Panc1 (cell line): ENCODE results near the gene SCN2A. TPM values are rescaled to one million over a fixed set of nuclear protein-coding genes. Genes with fewer than 3 reads are reported as not detected.

Experiments
- ATAC-seq: fragments of 200-7000 bp; cut with Tn5 transposase; 2 replicates; pipeline ENCODE4 v1.9.1; 2020; ENCODE audit warnings: mild to moderate bottlenecking, moderate library complexity
- BruUV-seq: library from RNA; stranded (reverse); fragments of 400-500 nt; replicated peaks from 2 replicates; lab custom pipeline; 2021; lab: Mats Ljungman, UMichigan
- CTCF ChIA-PET: fragments of 300-600 bp; sonication (Branson Sonifier 250); formaldehyde crosslinking; loops from one replicate; lab custom pipeline; 2022; ENCODE audit warnings: antibody characterized with exemption; lab: Charles Lee
- POLR2A ChIA-PET: fragments of 300-600 bp; sonication (Branson Sonifier 250); formaldehyde crosslinking; loops from one replicate; lab custom pipeline; 2022; ENCODE audit warnings: antibody characterized with exemption; lab: Charles Lee
- DNase-seq: peaks from one replicate; pipeline ENCODE4 v3.0.0-alpha.2; 2010; ENCODE audit warnings: low read depth, low spot score
- H3K27ac ChIP-seq: 2 replicates; pipeline ENCODE4 v1.5.1; 2011; ENCODE audit warnings: mild to moderate bottlenecking, low read length, inconsistent platforms
- H3K27me3 ChIP-seq: fragments of 200-500 bp; sonication (Bioruptor generic); 2 replicates; pipeline ENCODE4 v1.6.0; 2014; ENCODE audit warnings: low read length, inconsistent platforms; ENCODE audit not compliant: control insufficient read depth, insufficient read depth
- H3K36me3 ChIP-seq: fragments of 200-500 bp; sonication (Bioruptor generic); 2 replicates; pipeline ENCODE4 v1.5.1; 2014; ENCODE audit warnings: inconsistent platforms, mild to moderate bottlenecking, low read length, moderate library complexity; ENCODE audit not compliant: control insufficient read depth, insufficient read depth
- H3K4me1 ChIP-seq: 2 replicates; pipeline ENCODE4 v1.5.1; 2011; ENCODE audit warnings: inconsistent platforms, mild to moderate bottlenecking, low read length, moderate library complexity; ENCODE audit not compliant: control insufficient read depth, insufficient read depth
- H3K4me3 ChIP-seq, 2 experiments: 2 replicates each; pipeline ENCODE4 v1.5.1; 2011 to 2012; ENCODE audit warnings: low read depth in 2 of 2, low read length in 2 of 2, mild to moderate bottlenecking in 2 of 2, inconsistent platforms in 1 of 2, moderate library complexity in 1 of 2
- H3K9me3 ChIP-seq: fragments of 200-500 bp; sonication (Bioruptor generic); 2 replicates; pipeline ENCODE4 v1.5.1; 2014; ENCODE audit warnings: low read depth, mild to moderate bottlenecking, inconsistent platforms, low read length, moderate library complexity; ENCODE audit not compliant: control insufficient read depth, insufficient read depth
- CTCF ChIP-seq: fragments of 450-650 bp; IDR thresholded peaks from 2 replicates; pipeline ENCODE4 v1.5.1; 2017; ENCODE audit warnings: mild to moderate bottlenecking
- POLR2AphosphoS5 ChIP-seq: IDR thresholded peaks from 2 replicates; pipeline ENCODE4 v1.6.1; 2012; ENCODE audit warnings: mild to moderate bottlenecking, low read depth, low read length, moderate library complexity
- REST ChIP-seq, 2 experiments: IDR thresholded peaks; 2 replicates each; pipeline ENCODE4 v1.6.1; 2011 to 2012; ENCODE audit warnings: low read depth in 2 of 2, control low read depth in 1 of 2, low read length in 1 of 2, mild to moderate bottlenecking in 1 of 2, moderate library complexity in 1 of 2; ENCODE audit not compliant: insufficient read depth in 1 of 2
- SIN3A ChIP-seq: IDR thresholded peaks from 2 replicates; pipeline ENCODE4 v1.6.1; 2012; ENCODE audit warnings: low read depth, mild to moderate bottlenecking, low read length, moderate library complexity, borderline replicate concordance; ENCODE audit not compliant: insufficient read depth
- TCF7L2 ChIP-seq: IDR thresholded peaks from 2 replicates; pipeline ENCODE4 v1.6.1; 2011; ENCODE audit warnings: mild to moderate bottlenecking, low read depth, low read length, inconsistent platforms
- in situ Hi-C: cut with HindIII; loops from 2 replicates; pipeline ENCODE4 v1.10.0; 2016; ENCODE audit warnings: low sequenced_read_pairs, low pct_unique_long_range_greater_than_20kb
- intact Hi-C: fragments of 100-400 bp; cut with micrococcal nuclease; formaldehyde crosslinking; loops from one replicate; pipeline ENCODE4 v1.10.0; 2022; ENCODE audit not compliant: unreplicated experiment
- total RNA-seq: library from RNA; stranded (reverse); gene quantifications from one replicate; pipeline ENCODE4 v1.2.1, GENCODE V29; 2021; ENCODE audit not compliant: unreplicated experiment

SCN2A gene
- total RNA-seq, 1 experiment from 2014 or later = not detected

- DNase-seq (no peak), ATAC-seq (no peak)
- in situ Hi-C loops = no loop called here
- ChIA-PET CTCF (no interaction called here), POLR2A (no interaction called here)
- intact Hi-C loops = no loop called here
- Histone ChIP-seq H3K27ac (no peak overlapping the region), H3K36me3 (no peaks in the 10 kb centered on the region), H3K27me3 (no peaks in the 10 kb centered on the region), H3K9me3 (no peaks in the 10 kb centered on the region), H3K4me1 (no peaks in the 10 kb centered on the region), H3K4me3 (no peak overlapping the region)
- TF ChIP-seq CTCF = no peak
- no peak for TF ChIP-seq TCF7L2
- TF ChIP-seq REST (IDR thresholded peaks at IDR 0.05; ENCODE audit: insufficient read depth in 1 of 2, low read depth in 2 of 2, low read length in 1 of 2) = no peak
- no peak for TF ChIP-seq POLR2AphosphoS5
- TF ChIP-seq SIN3A = no peak
- no TSS peak for BruUV-seq
Observed at GRCh38 chr2:165371356-165371755, 132.1 kb downstream of the SCN2A start.

DNA sequence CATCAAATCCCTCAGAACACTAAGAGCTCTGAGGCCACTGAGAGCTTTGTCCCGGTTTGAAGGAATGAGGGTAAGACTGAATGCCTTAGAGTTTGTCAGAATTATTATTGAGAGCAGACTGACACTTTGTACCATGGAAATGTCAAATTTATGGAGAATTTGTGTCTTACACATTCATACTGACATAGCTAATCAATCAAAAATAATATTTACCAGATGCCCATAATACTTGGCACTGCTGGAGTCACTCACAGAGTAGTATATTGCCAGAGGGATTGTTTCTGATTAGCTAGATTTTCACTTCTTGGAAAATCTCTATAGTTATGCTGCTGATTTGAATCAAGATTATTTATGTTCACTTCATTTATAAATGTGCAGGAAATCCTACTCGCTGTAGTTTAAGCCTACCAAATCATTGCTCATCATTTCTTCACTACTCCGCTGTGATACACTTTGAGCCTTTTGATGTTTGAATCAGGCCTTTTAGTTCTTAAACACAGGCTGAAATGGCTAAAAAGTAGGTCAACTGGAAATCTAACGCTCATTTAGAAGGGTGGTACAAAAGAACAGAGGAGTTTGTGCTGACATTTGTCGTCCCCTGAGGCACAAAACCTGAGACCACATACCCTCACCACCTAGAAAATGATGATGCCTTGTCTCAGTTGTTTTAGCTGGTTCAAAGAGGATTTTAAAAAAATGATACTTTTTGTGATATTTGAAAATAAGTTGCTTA, 134.2 kb downstream of the SCN2A start:
- H3K27me3 ChIP-seq = no peaks in the 10 kb centered on the region
- POLR2A ChIA-PET = no interaction called here
- ATAC-seq = no peak
- CTCF ChIA-PET = no interaction called here
- no peaks in the 10 kb centered on the region for H3K9me3 ChIP-seq
- DNase-seq = no peak
- H3K27ac ChIP-seq = no peak overlapping the region
- no peak for TF ChIP-seq POLR2AphosphoS5
- TF ChIP-seq CTCF = no peak
- TF ChIP-seq REST (IDR thresholded peaks at IDR 0.05; ENCODE audit: insufficient read depth in 1 of 2, low read depth in 2 of 2, low read length in 1 of 2) = no peak
- no peak for TF ChIP-seq SIN3A
- TF ChIP-seq TCF7L2 = no peak
- intact Hi-C loops = no loop called here
- in situ Hi-C loops = no loop called here
- BruUV-seq = no TSS peak
- no peaks in the 10 kb centered on the region for H3K36me3 ChIP-seq
- H3K4me3 ChIP-seq = no peak overlapping the region
- H3K4me1 ChIP-seq = no peaks in the 10 kb centered on the region
